ENCODE measurements around the gene ITIH4. TPM values are rescaled to one million over a fixed set of nuclear protein-coding genes. Genes with fewer than 3 reads are reported as not detected.

ITIH4 gene
- total and polyA plus RNA-seq, 2 of the 13 experiments (the other 11 are each of a cell fraction or from before 2014, with no cell fraction given): 2.7 to 5.3 TPM

DNA sequence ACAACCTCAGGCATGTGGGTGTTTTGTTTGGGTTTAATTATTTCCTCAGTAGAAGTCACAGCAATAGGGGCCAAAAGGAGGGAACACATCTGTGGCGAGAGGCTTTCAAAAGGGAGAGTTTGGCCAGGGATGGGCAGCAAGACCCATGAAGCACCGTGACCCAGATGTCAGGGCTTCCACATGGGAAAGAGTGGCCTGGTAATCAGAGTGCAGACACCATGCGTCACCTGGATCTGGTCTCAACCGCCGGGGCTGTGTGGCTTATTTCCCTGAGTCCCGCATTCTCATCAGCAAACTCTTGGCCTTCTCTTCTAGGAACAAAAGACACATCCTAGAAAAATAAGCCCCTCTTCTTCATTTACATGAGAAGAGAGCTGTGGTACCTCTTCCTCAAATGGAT, 16.8 kb upstream of the ITIH4 start:
- BruUV-seq (replicated peaks): no TSS peak
- FAIRE-seq (no peak), DNase-seq (ENCODE audit: low spot score) (no peak), ATAC-seq (no peak)
- Histone ChIP-seq H3K4me1 (ENCODE audit: insufficient read depth, low read length) (peaks cover 26% of the 10 kb centered on the region), H2AFZ (ENCODE audit: low read length) (no peak overlapping the region), H3K27me3 (ENCODE audit: control insufficient read depth in 1 of 2, insufficient read depth in 2 of 2, low read length in 2 of 2) (no peaks in the 10 kb centered on the region), H3K9me3 (ENCODE audit: low read length) (no peaks in the 10 kb centered on the region), H3K27ac (ENCODE audit: extremely low read length, insufficient read depth, low read length) (no peak overlapping the region), H4K20me1 (ENCODE audit: insufficient read depth, low read length) (no peaks in the 10 kb centered on the region), H3K79me2 (ENCODE audit: insufficient read depth, low read length) (no peaks in the 10 kb centered on the region), H3K9ac (ENCODE audit: insufficient read depth, low read depth, low read length) (no peak overlapping the region), H3K36me3 (replicated peaks in 1 of 2; ENCODE audit: control insufficient read depth in 1 of 2, insufficient read depth in 2 of 2, low read length in 2 of 2) (peaks cover 2 to 9% of the 10 kb centered on the region in 2 experiments; a peak in 3 of 5 replicates), H3K4me3 (replicated peaks in 1 of 3; ENCODE audit: insufficient read depth in 1 of 3, low read depth in 2 of 3, low read length in 3 of 3) (no peak overlapping the region), H3K4me2 (ENCODE audit: low read depth, low read length) (no peak overlapping the region)
- in situ Hi-C loops (cut with HindIII; ENCODE audit: extremely low pct_ligation_motif_present, low pct_unique_long_range_greater_than_20kb) (no loop called here), intact Hi-C loops (cut with micrococcal nuclease; ENCODE audit: unreplicated experiment) (no loop called here)
- WGBS (ENCODE audit: low lambda C conversion rate): 99% methylated on average over 6 of the region's 6 CpGs
- POLR2A ChIA-PET: no interaction called here
- CTCF ChIA-PET (ENCODE audit: low intra/inter-chr PET ratio, low total read pairs): no interaction called here
- TF ChIP-seq YEATS4 (CRISPR knock-in tag; IDR thresholded peaks at IDR 0.05; ENCODE audit: borderline replicate concordance) (no peak), ZNF703 (CRISPR knock-in tag; IDR thresholded peaks at IDR 0.05; ENCODE audit: borderline replicate concordance) (no peak), HNF1A (IDR thresholded peaks at IDR 0.05; ENCODE audit: low read depth) (no peak), HNF1A (CRISPR knock-in tag; IDR thresholded peaks at IDR 0.05; ENCODE audit: borderline replicate concordance) (no peak), SRSF4 (IDR thresholded peaks at IDR 0.05; ENCODE audit: low read depth, low read length, poor library complexity, severe bottlenecking) (no peak), POLR2AphosphoS5 (IDR thresholded peaks at IDR 0.05; ENCODE audit: low read depth, low read length) (no peak), ZNF18 (CRISPR knock-in tag; IDR thresholded peaks at IDR 0.05; ENCODE audit: insufficient replicate concordance) (no peak), JARID2 (CRISPR knock-in tag; IDR thresholded peaks at IDR 0.05; ENCODE audit: insufficient replicate concordance) (no peak), ZNF720 (CRISPR knock-in tag; IDR thresholded peaks at IDR 0.05) (no peak), NR2F2 (IDR thresholded peaks at IDR 0.05; ENCODE audit: borderline replicate concordance, low read depth) (no peak)

All from HepG2 (cell line).